Stimulated activated CD4-positive, alpha-beta T cell treated with anti-CD3 and anti-CD28 coated beads, Interleukin-15, amount 100 ng/mL, for 48 hours (primary cell): ENCODE results near the gene ACSM5.
"Not testable (repeated sequence)": the region's sequence is repeated elsewhere in the genome, so short reads cannot be mapped to it uniquely, and the experiment has no call there.

ENCODE experiments used
- DNase-seq, 2 donors: peaks; one replicate each; pipeline ENCODE4 v3.0.0-alpha.2; 2020; ENCODE audit warnings: low read depth in 2 of 2

The ACSM5 gene

GRCh38 chr16:20398603-20399002 lies 10.7 kb upstream of the ACSM5 start:
- DNase-seq, result no peak

DNA sequence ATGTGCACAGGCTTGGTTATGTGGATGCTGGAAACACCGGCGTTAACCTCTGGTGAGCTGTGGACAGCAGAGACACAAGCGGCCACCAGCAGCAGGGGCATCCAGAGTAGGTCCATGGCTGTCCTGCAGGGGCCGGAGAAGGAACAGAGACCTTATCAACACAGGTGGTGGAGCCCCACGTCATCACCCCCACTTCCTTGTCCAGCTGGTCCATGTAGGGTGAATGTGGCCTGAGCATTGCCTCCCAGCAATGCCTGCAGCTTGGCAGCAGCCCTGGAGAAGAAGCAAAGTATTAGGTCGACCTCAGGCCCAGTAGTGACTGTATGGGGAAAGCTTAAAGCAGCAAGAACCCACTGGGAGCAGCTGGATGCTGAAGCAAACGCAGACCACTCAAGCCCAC lies 10.1 kb upstream of the ACSM5 start:
- DNase-seq, result no peak

DNA sequence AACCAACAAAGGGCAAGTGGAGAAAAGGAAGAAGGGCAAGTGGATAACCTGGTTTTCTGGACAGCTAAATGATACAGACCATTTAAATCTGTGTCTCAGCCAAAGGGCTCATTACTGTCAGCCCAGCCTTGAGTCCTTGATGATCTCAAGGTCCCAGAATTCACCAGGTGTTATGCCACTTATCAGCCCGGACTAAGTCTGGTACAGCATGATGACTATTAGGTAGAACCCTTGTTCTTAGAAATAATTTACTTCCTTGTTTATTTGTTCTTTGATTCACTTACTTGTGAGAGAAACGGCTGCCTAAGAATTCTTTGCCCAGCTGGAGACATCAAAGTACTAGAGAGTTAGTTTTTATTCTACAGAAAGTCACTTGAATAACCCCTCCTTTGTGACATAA lies 8.3 kb upstream of the ACSM5 start:
- no peak for DNase-seq

GRCh38 chr16:20401475-20402016 lies 7.8 kb upstream of the ACSM5 start:
- no peak for DNase-seq

DNA sequence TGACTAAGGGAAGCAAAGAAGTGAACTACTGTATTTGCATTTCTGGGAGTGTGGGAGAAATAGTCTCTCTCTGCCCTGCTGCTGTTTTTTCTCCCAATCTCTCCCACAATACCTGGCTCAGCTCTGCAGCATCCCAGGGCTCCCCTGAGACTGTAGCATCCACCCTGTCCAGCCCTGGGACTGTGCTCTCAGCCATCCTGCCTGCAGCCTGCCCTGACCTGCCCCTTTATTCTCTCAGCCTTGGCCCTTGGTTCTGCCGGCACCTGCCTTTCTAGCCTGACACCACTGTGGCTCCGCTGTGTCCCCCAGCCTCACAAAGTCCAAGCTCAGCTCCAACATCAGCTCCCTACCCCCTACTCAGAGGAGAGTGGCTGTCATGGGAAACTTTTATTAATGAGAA lies 6.7 kb upstream of the ACSM5 start:
- no peak for DNase-seq

DNA sequence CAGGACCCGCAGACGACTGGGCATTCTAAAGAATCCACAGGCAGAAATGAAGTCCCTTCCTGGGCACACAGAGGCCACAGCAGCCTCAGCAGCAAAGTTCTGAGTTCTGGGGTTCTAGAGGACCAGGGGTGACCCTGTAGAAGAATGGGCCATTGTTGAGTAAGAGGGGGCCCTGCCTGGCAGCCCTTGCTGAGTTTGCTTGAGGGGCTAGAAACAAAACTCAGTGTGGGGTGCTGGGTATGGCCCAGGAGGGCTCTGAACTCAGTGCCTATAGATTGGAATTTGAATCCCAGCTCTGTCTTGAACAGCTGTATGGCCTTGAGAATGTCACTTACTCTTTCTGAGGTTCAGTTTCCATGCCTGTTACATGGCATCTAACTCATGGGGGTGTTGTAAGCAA lies 4.7 kb upstream of the ACSM5 start, which contains the start of gene PDILT:
Gene PDILT, minus strand, starts transcription at position 101 of the 400 bp plus-strand sequence. CDS start 5,437 bp downstream, outside the sequence.
- no peak for DNase-seq

- no peak for DNase-seq
These were observed 888 bp downstream of the ACSM5 start for GRCh38 chr16:20410121-20410723.

- no peak for DNase-seq
These were observed 1.7 kb downstream of the ACSM5 start for GRCh38 chr16:20411055-20411454.

DNA sequence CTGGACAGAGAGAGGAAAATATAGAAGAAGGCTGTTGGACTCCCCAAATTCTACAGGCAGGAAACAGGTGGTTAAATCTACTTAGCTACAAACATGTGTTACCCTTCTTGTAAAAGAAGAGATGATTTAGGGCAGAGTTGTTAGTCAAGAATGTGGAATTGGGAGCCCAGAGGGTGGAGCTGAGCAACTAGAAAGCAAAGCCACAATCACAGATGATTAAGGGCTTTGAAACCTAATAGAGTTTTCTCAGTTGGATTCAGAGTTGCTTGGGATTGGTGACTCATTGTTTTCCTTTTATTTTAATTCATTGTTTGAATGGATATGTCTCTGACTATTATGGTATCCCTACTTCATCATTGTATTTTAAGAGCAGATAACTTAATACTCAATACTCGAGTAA lies 6.2 kb downstream of the ACSM5 start:
- DNase-seq, result no peak

DNA sequence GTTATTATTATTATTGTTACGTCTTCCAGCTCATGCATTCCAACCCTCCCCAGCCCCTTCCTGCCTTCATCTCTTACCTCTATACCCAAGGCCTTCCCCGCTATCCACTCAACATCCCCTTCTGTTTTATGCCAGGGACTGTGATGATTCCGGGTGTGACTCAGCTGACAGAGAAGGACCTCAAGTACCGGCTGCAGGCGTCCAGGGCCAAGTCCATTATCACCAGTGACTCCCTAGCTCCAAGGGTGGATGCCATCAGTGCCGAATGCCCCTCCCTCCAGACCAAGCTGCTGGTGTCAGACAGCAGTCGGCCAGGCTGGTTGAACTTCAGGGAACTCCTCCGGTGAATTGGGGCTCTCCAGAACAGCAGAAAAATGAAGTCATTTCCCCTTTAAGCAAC lies 9.8 kb downstream of the ACSM5 start:
- DNase-seq, result not testable (repeated sequence)

- not testable (repeated sequence) for DNase-seq
These were observed 12.4 kb downstream of the ACSM5 start for GRCh38 chr16:20421748-20422147.

DNA sequence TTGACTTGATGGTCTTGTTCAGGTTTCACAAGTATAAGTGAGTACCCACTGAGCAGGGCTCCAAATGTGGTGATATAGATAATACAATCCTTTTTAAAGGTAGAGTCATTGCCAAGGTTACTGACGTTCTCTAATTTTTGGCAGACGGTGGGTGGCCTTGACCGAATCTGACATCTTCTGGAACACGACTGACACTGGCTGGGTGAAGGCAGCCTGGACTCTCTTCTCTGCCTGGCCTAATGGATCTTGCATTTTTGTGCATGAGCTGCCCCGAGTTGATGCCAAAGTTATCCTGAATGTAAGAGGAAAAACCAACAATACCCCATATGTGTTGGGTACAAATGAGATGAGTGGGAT lies 14.4 kb downstream of the ACSM5 start:
- not testable (repeated sequence) for DNase-seq

GRCh38 chr16:20424129-20424866 lies 15.0 kb downstream of the ACSM5 start:
- DNase-seq, result no peak

DNA sequence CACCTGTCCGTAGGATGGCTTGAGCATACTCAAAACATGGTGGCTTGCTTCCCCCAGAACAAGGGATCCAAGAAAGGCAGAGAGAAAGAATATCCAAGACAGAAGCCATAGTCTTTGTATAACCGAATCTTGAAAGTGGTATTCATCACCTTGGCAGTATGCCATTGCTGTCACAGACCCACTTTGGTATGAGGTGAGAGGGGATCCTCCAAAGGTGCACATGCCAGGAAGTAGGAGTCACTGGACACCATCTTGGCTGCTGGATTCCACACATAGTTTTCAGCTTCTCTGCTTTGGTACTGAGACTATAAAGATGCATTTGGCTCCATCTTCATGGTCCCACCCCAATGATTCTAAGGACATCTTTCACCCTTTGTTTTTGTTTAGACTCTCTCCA lies 18.1 kb downstream of the ACSM5 start:
- not testable (repeated sequence) for DNase-seq

DNA sequence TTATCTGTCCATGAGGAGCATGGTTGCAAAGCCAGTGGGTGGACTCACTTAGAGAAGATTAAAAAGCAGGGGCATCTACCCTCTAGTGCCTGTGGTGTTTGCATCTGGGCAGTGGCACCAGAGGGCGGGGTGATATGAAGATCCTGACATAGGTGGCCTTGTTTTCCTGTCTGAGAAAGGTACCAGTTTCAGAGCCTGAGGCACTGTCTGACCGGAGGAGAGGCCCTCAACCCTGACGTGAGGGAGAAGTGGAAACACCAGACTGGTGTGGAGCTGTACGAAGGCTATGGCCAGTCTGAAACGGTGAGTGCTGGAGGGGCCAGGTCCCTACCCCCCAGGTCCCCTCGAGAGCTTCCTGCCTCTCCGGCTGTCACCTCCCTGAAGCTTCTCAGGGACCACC lies 20.2 kb downstream of the ACSM5 start:
- not testable (repeated sequence) for DNase-seq

- not testable (repeated sequence) for DNase-seq
These were observed 21.1 kb downstream of the ACSM5 start for GRCh38 chr16:20430480-20430879.

GRCh38 chr16:20430948-20431347 lies 21.6 kb downstream of the ACSM5 start:
- DNase-seq, result no peak

DNA sequence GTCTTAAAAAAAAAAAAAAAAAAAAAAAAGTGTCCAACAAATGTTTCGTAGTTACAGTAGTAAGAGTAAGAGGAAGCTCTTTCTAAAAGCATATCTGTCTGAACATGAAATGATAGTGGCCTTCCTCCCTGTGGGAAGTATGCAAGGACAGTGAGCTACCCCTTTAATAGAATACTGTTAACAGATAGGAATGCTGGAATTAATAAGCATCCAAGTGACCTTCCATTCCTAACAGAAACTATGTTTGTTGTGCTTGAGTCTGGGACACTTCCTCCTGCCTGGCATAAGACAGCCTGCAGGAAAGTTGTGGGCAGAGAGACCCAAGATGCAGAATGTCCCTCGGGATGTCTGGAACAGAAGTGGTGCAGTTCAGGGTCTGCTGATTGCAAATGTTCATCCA lies 29.6 kb downstream of the ACSM5 start:
- not testable (repeated sequence) for DNase-seq

DNA sequence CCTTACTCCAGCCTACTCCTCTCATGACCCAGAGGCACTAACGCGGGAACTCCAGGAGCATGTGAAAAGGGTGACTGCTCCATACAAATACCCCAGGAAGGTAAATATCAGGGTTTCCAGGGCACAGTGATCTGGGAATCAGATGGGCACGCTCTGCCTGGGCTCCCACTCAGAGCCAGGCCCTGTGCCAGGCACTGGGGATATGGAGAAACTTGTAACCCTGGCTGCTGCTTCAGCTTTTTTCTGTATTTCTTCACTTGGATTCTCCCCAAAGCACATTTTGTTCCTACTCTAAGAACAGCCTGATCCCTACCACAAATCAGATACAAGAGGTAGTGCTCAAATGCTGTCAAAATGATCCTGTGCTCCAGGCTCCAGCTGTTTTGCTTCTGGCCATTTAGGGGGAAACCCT lies 30.5 kb downstream of the ACSM5 start:
- not testable (repeated sequence) for DNase-seq

- not testable (repeated sequence) for DNase-seq
These were observed 31.4 kb downstream of the ACSM5 start for GRCh38 chr16:20440731-20441130.

GRCh38 chr16:20441191-20441590 lies 31.9 kb downstream of the ACSM5 start:
- DNase-seq, result no peak

GRCh38 chr16:20441859-20442258 lies 32.5 kb downstream of the ACSM5 start:
- not testable (repeated sequence) for DNase-seq
